Aorta (tissue), 5 donors: Measurements from ENCODE around the gene KCNMB1. TPM values are rescaled to one million over a fixed set of nuclear protein-coding genes. Genes with fewer than 3 reads are reported as not detected.

Experiments
- ATAC-seq: fragments of 200-7000 bp; cut with Tn5 transposase; one replicate; pipeline ENCODE4 v1.9.1; 2022; ENCODE audit warnings: moderate library complexity; ENCODE audit not compliant: low FRiP score
- DNase-seq, 2 donors: peaks; one replicate each; pipeline ENCODE4 v3.0.0-alpha.2; 2020
- H3K27ac ChIP-seq, 2 donors: one replicate each; pipeline ENCODE4 v1.5.1; 2013; ENCODE audit warnings: low read length in 2 of 2, mild to moderate bottlenecking in 2 of 2, moderate library complexity in 2 of 2, control low read depth in 1 of 2, inconsistent platforms in 1 of 2, low read depth in 1 of 2
- H3K27me3 ChIP-seq, 2 donors: one replicate each; pipeline ENCODE4 v1.6.1; 2013; ENCODE audit warnings: control low read depth in 1 of 2, low read length in 1 of 2, mild to moderate bottlenecking in 1 of 2, moderate library complexity in 1 of 2; ENCODE audit not compliant: insufficient read depth in 2 of 2, control insufficient read depth in 1 of 2
- H3K36me3 ChIP-seq, 2 donors: one replicate each; pipeline ENCODE4 v1.6.1; 2013; ENCODE audit warnings: control low read depth in 1 of 2, low read length in 1 of 2, mild to moderate bottlenecking in 1 of 2; ENCODE audit not compliant: insufficient read depth in 2 of 2, control insufficient read depth in 1 of 2
- H3K4me1 ChIP-seq, 2 donors: one replicate each; pipeline ENCODE4 v1.6.1; 2013; ENCODE audit warnings: low read length in 2 of 2, control low read depth in 1 of 2, mild to moderate bottlenecking in 1 of 2, moderate library complexity in 1 of 2; ENCODE audit not compliant: insufficient read depth in 2 of 2, control insufficient read depth in 1 of 2
- H3K4me3 ChIP-seq, 2 donors: one replicate each; pipeline ENCODE4 v1.5.1; 2013; ENCODE audit warnings: low read length in 2 of 2, control low read depth in 1 of 2, mild to moderate bottlenecking in 1 of 2
- H3K9me3 ChIP-seq: one replicate; pipeline ENCODE4 v1.6.1; 2013; ENCODE audit warnings: mild to moderate bottlenecking, low read length; ENCODE audit not compliant: control insufficient read depth
- WGBS, 2 donors: extraction: QIAGEN DNeasy Blood & Tissue Kit; methylation state at CpG; one replicate each; pipeline ENCODE4 v1.1.7; 2013; 5-methylcytosine and 5-hydroxymethylcytosine counted together
- intact Hi-C, 2 donors: fragments of 100-400 bp; cut with DNase I; formaldehyde crosslinking; loops; one replicate each; pipeline versions ENCODE4 v1.14.2 to v1.15.0; 2022
- polyA plus RNA-seq, 2 donors: library from polyadenylated mRNA; stranded (reverse); fragments of 200-250 nt; gene quantifications; one replicate each; pipeline ENCODE4 v1.2.3, GENCODE V29; 2013
- total RNA-seq, 2 donors: library from RNA; stranded (reverse); fragmentation: NEBNext Ultra II Directional; extraction: Animal tissue kit (Norgen Biotek cat#: 25700); gene quantifications; one replicate each; pipeline ENCODE4 v1.2.1, GENCODE V29; 2021
- donor health status: healthy with polysubstance abuse.
- donor health status: Bipolar disorder and iron deficiency.
- donor health status: DM: no; HTN: no; CAD: no.
- donor health status: DM: no; HTN: no; CAD: no.
- donor health status: DM: yes; HTN: yes; CAD: no.

The KCNMB1 gene
- total and polyA plus RNA-seq, 4 donors = 19.7 to 63.3 (median 36.4) TPM

DNA sequence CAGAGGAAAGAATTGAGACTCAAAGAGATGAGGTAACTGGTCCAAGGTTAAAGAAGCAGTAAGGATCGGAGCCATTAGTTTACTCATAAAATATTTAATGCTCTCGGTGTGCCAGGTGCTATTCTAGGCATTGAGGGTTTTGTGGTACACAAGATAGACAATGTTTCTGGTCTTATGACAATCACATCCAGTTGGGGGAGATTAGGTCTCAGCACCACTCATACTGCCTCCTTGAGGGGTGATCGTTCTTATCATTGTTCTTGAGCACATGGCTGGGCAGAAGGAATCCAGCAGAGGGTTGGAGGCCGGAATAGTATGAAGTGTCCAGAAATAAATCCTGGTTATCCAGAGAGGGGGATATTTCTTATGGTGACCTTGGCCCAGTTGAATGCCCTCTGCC lies 50.9 kb downstream of the KCNMB1 start:
- 67 to 77% methylated on average over 4 of the region's 4 CpGs for WGBS, 2 donors
- intact Hi-C loops = no loop called here
- H3K4me3 ChIP-seq = no peak overlapping the region
- no peaks in the 10 kb centered on the region for H3K9me3 ChIP-seq
- no peak overlapping the region for H3K27ac ChIP-seq
- no peaks in the 10 kb centered on the region for H3K4me1 ChIP-seq
- no peak for ATAC-seq
- no peaks in the 10 kb centered on the region for H3K36me3 ChIP-seq
- no peaks in the 10 kb centered on the region for H3K27me3 ChIP-seq
- DNase-seq = no peak

DNA sequence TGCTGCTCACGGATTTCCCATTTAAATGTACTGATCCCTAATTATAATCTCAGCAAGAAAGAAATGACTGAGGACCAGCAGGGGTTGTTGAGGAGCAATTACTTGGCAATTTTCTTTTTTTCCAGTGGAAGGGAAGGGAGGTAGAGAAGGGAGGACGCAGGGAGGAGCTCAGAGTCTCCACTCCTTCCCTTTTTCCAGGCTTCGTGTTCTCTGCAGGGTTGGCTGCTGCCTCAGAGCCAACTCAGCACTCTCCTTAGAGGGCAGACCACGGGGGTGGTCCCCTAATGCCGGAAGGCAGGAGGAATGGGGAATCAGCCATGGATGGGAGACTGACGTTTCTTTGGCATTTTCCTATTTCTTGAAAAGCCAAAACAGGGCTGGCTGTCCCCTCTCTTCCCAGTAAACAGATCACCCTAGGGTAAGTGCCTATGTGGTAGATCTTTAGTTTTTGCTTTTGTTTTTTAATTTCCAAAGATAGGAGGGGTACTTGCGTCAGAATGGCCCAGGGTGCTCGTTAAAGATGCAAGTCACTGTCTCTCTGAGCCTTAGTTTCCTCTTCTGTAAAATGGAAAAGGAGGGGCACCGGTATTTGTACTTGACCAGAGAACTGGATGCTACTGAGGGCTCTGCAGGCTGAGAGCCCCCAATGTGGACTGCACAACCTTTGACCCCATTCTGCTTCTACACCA lies 52.0 kb downstream of the KCNMB1 start:
- Histone ChIP-seq H3K27ac (no peak overlapping the region), H3K4me3 (no peak overlapping the region), H3K4me1 (no peaks in the 10 kb centered on the region), H3K27me3 (no peaks in the 10 kb centered on the region), H3K9me3 (no peaks in the 10 kb centered on the region), H3K36me3 (no peaks in the 10 kb centered on the region)
- ATAC-seq (peak; percentile 63), DNase-seq (no peak)
- intact Hi-C loops = no loop called here
- WGBS, 2 donors = 71 to 79% methylated on average over 9 of the region's 9 CpGs

DNA sequence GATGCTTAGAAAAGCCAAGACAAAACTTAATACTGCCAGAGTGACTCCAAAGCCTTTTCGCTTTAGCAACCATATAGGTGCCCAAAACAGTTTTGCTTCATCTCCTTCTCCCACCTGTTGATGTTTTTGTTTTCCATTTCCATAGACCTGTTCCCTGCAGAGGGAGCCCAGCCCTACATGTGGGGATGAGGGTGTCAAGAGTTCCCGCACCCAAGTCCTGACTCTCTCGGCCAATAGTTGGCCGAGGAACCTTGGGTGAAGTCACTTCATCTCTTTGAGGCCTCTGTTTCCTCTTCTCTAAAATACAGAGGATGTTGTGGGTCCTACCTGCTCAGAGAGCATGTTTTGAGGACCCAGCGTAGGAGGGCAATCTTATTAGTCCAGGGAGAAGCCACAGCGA lies 53.1 kb downstream of the KCNMB1 start:
- ATAC-seq = no peak

DNA sequence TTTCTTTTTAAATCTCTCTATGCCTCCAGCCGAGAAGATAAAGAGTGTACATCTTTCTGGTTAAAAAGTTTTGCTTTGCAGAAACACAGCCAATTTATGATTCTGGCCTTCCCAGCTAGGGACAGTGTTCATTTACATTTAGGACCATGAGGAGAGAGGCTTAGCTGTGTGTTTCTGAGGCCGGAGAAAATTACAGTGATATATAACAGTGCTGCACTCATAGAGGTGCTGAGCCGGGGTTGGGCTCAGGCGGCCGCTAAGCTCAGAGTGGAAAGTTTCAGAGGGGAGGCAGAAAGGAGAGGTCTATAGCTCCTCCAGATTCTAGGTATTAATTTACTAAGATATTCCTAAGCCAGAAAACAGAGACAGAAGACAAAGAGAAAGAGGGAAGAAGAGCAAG lies 54.5 kb downstream of the KCNMB1 start:
- Histone ChIP-seq H3K27ac (no peak overlapping the region), H3K4me3 (no peak overlapping the region), H3K4me1 (no peaks in the 10 kb centered on the region), H3K9me3 (no peaks in the 10 kb centered on the region), H3K27me3 (no peaks in the 10 kb centered on the region), H3K36me3 (no peaks in the 10 kb centered on the region)
- ATAC-seq = no peak
- DNase-seq = no peak
- WGBS, 2 donors = 80 to 86% methylated on average over 5 of the region's 5 CpGs
- intact Hi-C loops = no loop called here

More for the DNA sequence above, 53.1 kb downstream of the KCNMB1 start:
- intact Hi-C loops = no loop called here
- Histone ChIP-seq H3K9me3 (no peaks in the 10 kb centered on the region), H3K27me3 (no peaks in the 10 kb centered on the region), H3K36me3 (no peaks in the 10 kb centered on the region), H3K27ac (no peak overlapping the region), H3K4me1 (no peaks in the 10 kb centered on the region), H3K4me3 (no peak overlapping the region)
- DNase-seq = no peak
- WGBS, 2 donors = 91 to 94% methylated on average over 6 of the region's 6 CpGs

DNA sequence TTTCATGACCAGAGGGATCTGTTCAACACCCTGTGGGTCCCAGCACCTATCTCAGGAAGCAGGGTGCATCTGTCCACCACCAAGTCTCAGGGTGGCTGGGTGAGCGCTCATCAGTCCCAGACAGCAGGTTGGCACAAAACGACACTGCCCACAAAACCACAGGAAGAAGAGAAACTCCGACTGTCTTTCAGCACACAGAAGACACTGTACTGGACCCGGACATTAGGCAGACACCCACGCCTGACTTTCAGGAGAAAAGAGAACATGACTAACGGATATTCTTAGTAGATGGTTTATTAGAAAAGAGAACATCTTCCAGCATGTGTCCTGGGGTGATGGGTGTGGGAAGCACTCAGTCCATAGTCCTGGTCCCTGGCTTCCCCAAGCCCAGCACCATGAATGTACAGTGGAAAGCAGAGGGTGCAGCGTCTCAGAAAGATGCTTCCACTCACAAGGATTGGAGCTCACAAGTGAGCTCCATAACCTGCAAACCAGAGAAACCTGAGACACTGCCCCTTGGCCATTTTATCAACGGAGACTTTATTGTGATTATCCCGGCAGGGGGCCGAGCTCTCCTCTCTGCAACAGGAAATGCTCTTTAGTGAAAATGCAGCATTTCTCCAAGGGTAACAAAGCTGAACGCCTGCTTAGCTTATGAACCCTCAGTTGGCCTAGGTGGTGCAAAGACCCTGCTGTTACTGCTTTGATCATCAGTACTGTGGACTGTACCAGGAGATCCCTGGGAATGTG lies 55.8 kb downstream of the KCNMB1 start:
- H3K4me1 ChIP-seq = no peaks in the 10 kb centered on the region
- no peak overlapping the region for H3K4me3 ChIP-seq
- H3K27ac ChIP-seq = no peak overlapping the region
- intact Hi-C loops = no loop called here
- H3K27me3 ChIP-seq = no peaks in the 10 kb centered on the region
- no peaks in the 10 kb centered on the region for H3K36me3 ChIP-seq
- no peak for ATAC-seq
- H3K9me3 ChIP-seq = no peaks in the 10 kb centered on the region
- WGBS, 2 donors = 74 to 75% methylated on average over 11 of the region's 11 CpGs
- peak in 1 of 2 donors; percentile 51 for DNase-seq

DNA sequence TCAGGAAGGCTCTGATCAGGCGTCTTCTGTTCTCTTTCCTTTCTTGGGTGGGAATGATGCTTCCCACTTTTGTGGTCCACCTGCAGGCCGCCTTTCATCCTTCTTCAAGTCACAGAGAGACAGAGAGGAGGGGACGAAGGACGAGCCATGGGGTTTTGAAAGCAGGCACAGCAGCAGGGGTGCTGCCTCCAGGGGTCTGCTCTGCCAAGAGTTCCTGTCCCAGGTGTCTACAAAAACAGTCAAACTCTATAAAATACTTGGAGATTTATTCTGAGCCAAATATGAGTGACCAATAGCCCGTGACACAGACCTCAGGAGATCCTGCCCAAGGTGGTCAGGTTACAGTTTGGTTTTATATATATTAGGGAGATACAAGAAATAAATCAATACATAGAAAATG lies 57.1 kb downstream of the KCNMB1 start:
- H3K4me1 ChIP-seq = no peaks in the 10 kb centered on the region
- DNase-seq (no peak), ATAC-seq (no peak)
- H3K9me3 ChIP-seq = no peaks in the 10 kb centered on the region
- no peak overlapping the region for H3K4me3 ChIP-seq
- H3K27ac ChIP-seq = no peak overlapping the region
- 97 to 98% methylated on average over 5 of the region's 5 CpGs for WGBS, 2 donors
- intact Hi-C loops = no loop called here
- H3K36me3 ChIP-seq = no peaks in the 10 kb centered on the region
- no peaks in the 10 kb centered on the region for H3K27me3 ChIP-seq

DNA sequence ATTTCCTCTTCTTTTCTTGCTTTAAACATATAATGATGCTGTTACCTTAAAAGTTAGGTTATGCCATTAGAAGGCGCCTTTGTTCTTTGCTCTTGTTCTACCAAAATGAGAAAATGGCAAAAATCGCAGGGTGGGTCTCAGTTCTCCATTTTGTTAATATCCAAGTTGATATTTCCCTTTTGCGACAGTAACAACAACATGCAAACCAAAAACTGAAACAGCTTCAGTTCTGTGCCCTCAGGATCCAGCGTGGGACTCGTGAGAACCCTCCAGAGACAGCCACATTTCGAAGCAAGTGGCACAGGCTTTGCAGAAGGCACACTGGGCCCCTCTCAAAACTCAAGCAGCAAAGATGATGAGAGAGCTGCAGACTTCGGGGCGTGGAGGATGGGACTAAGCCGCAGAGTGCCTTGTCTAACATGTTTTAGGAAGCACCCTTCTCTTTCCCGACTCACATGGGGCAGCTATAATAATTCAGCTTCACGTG lies 58.6 kb downstream of the KCNMB1 start:
- Histone ChIP-seq H3K4me1 (no peaks in the 10 kb centered on the region), H3K4me3 (no peak overlapping the region), H3K27me3 (no peaks in the 10 kb centered on the region), H3K36me3 (no peaks in the 10 kb centered on the region), H3K27ac (no peak overlapping the region), H3K9me3 (no peaks in the 10 kb centered on the region)
- intact Hi-C loops = no loop called here
- 71 to 72% methylated on average over 11 of the region's 11 CpGs for WGBS, 2 donors
- ATAC-seq (no peak), DNase-seq (peak in 1 of 2 donors; percentile 54)

DNA sequence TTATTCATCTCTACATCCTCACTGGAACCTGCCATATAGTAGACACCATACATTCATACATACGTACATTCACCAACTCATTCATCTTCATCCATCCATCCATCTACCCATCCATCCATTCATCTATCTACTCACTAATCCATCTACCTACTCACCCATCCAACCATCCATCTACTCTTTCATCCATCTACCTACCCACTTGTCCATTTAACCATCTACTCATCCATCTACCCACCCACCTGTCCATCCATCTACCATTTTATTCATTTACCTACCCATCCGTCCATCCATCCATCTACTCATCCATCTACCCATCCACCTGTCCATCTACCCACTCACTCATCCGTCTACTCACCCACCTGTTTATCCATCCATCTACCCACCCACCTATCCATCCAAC lies 59.6 kb downstream of the KCNMB1 start:
- Histone ChIP-seq H3K27me3 (no peaks in the 10 kb centered on the region), H3K4me1 (no peaks in the 10 kb centered on the region), H3K9me3 (no peaks in the 10 kb centered on the region), H3K27ac (no peak overlapping the region), H3K4me3 (no peak overlapping the region), H3K36me3 (no peaks in the 10 kb centered on the region)
- intact Hi-C loops = no loop called here
- ATAC-seq (no peak), DNase-seq (no peak)
- 77 to 93% methylated on average over 3 of the region's 3 CpGs for WGBS, 2 donors

DNA sequence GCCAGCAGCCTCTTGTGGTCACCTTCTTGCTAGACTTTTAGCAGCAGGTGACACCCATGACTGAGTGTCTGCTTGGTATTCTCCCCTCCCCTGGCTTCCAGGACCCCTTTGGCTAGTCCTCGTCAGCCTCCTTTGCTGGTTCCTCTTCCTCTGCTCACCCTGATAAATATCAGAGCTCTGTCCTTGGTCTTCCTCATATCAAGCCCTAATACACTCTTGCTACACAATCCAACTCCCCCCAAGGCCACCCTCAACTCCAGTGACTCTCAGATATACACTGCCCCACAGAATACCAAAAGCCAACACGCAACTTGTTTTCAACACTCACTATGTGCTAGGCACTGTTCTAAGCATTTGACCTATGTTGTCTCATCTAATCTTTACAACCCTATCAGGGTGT lies 61.3 kb downstream of the KCNMB1 start:
- Histone ChIP-seq H3K27me3 (no peaks in the 10 kb centered on the region), H3K4me1 (no peaks in the 10 kb centered on the region), H3K9me3 (no peaks in the 10 kb centered on the region), H3K27ac (no peak overlapping the region), H3K36me3 (no peaks in the 10 kb centered on the region), H3K4me3 (no peak overlapping the region)
- no peak for DNase-seq
- ATAC-seq = no peak
- 82 to 97% methylated on average over 2 of the region's 2 CpGs for WGBS, 2 donors
- intact Hi-C loops = no loop called here
